H1 (cell line): Measurements from ENCODE around the gene GPC3. TPM values are rescaled to one million over a fixed set of nuclear protein-coding genes. Genes with fewer than 3 reads are reported as not detected.

ENCODE experiments used
- CTCF ChIA-PET: fragments of 300-600 bp; sonication (Branson Sonifier 250); formaldehyde crosslinking; loops from one replicate; lab custom pipeline; 2021; ENCODE audit not compliant: partially characterized antibody; lab: Charles Lee
- POLR2A ChIA-PET: fragments of 300-600 bp; sonication (Branson Sonifier 250); formaldehyde crosslinking; loops from one replicate; lab custom pipeline; 2021; ENCODE audit warnings: inconsistent platforms; ENCODE audit not compliant: partially characterized antibody; lab: Charles Lee
- DNase-seq, 2 experiments: peaks; one replicate each; pipeline versions ENCODE4 v3.0.0 to v3.0.0-alpha.2; 2010 to 2022; ENCODE audit warnings: low spot score in 2 of 2, low read depth in 1 of 2, mixed read lengths in 1 of 2
- FAIRE-seq: peaks from 2 replicates; lab custom pipeline; 2011; peaks lifted over from hg19 to GRCh38; lab: Jason Lieb, UNC
- H2AFZ ChIP-seq: 2 replicates; pipeline ENCODE4 v1.8.1; 2012; ENCODE audit warnings: low read length, inconsistent platforms
- H2AK5ac ChIP-seq: 2 replicates; pipeline ENCODE4 v1.6.1; 2013; ENCODE audit warnings: low read depth, low read length
- H2BK120ac ChIP-seq: replicated peaks from 2 replicates; pipeline ENCODE3; 2013; ENCODE audit warnings: low read depth, low read length, inconsistent platforms
- H2BK12ac ChIP-seq: 2 replicates; pipeline ENCODE4 v1.6.1; 2013; ENCODE audit warnings: low read depth, low read length
- H2BK15ac ChIP-seq: 2 replicates; pipeline ENCODE4 v1.6.1; 2013; ENCODE audit warnings: low read length
- H2BK20ac ChIP-seq: 2 replicates; pipeline ENCODE4 v1.6.1; 2013; ENCODE audit warnings: low read length
- H2BK5ac ChIP-seq: 2 replicates; pipeline ENCODE4 v1.6.1; 2013; ENCODE audit warnings: low read depth, low read length
- H3K14ac ChIP-seq: 2 replicates; pipeline ENCODE4 v1.6.1; 2013; ENCODE audit warnings: inconsistent platforms; ENCODE audit not compliant: insufficient read length
- H3K18ac ChIP-seq: 2 replicates; pipeline ENCODE4 v1.6.1; 2013; ENCODE audit warnings: low read length; ENCODE audit errors: extremely low read depth
- H3K23ac ChIP-seq: 2 replicates; pipeline ENCODE4 v1.6.1; 2013; ENCODE audit warnings: inconsistent platforms; ENCODE audit not compliant: insufficient read length
- H3K23me2 ChIP-seq: 2 replicates; pipeline ENCODE4 v1.6.1; 2013; ENCODE audit warnings: low read depth, low read length
- H3K27ac ChIP-seq: 2 replicates; pipeline ENCODE4 v1.6.1; 2011; ENCODE audit warnings: low read depth, low read length, inconsistent platforms
- H3K27me3 ChIP-seq, 4 experiments: replicated peaks in 1 of 4; 1 replicate in 1 of 4; 2 replicates in 3 of 4; pipeline versions ENCODE4 v1.6.1 to v1.8.1; 2011 to 2013; ENCODE audit warnings: low read length in 3 of 4, mild to moderate bottlenecking in 3 of 4, inconsistent platforms in 2 of 4, mixed read lengths in 2 of 4, moderate library complexity in 1 of 4; ENCODE audit not compliant: control insufficient read depth in 3 of 4, insufficient read depth in 3 of 4; ENCODE audit errors: extremely low read depth in 1 of 4
- H3K36me3 ChIP-seq, 4 experiments: 2 replicates each; pipeline versions ENCODE4 v1.6.1 to v1.8.1; 2011 to 2013; ENCODE audit warnings: mild to moderate bottlenecking in 4 of 4, low read length in 3 of 4, moderate library complexity in 2 of 4, control low read depth in 1 of 4, inconsistent platforms in 1 of 4; ENCODE audit not compliant: insufficient read depth in 4 of 4, control insufficient read depth in 2 of 4
- H3K4ac ChIP-seq: replicated peaks from 2 replicates; pipeline ENCODE3; 2013; ENCODE audit warnings: low read length, low read depth, mixed read lengths, inconsistent platforms; ENCODE audit not compliant: insufficient read length
- H3K4me1 ChIP-seq, 4 experiments: replicated peaks in 1 of 4; 1 replicate in 1 of 4; 2 replicates in 3 of 4; pipeline versions ENCODE4 v1.6.1 to v1.8.1; 2011 to 2013; ENCODE audit warnings: low read length in 3 of 4, inconsistent platforms in 2 of 4, mixed read lengths in 1 of 4; ENCODE audit not compliant: insufficient read depth in 4 of 4, control insufficient read depth in 3 of 4
- H3K4me2 ChIP-seq, 2 experiments: 2 replicates each; pipeline versions ENCODE4 v1.6.1 to v1.8.1; 2011 to 2013; ENCODE audit warnings: low read depth in 2 of 2, low read length in 2 of 2, control low read depth in 1 of 2, inconsistent platforms in 1 of 2, mild to moderate bottlenecking in 1 of 2; ENCODE audit not compliant: insufficient read depth in 1 of 2
- H3K4me3 ChIP-seq, 4 experiments: fragments of 200-600, 300-600 bp in 1 of 4; sonication (generic), shearing (Covaris generic), sonication (Bioruptor Twin) in 1 of 4; 2 replicates each; pipeline versions ENCODE4 v1.5.1 to v1.8.1; 2011 to 2016; ENCODE audit warnings: low read length in 4 of 4, low read depth in 3 of 4, control low read depth in 2 of 4, inconsistent platforms in 2 of 4, mild to moderate bottlenecking in 2 of 4, mixed read lengths in 1 of 4, moderate library complexity in 1 of 4; ENCODE audit not compliant: insufficient read depth in 2 of 4; ENCODE audit errors: extremely low read depth in 1 of 4
- H3K56ac ChIP-seq: replicated peaks from 2 replicates; pipeline ENCODE3; 2013; ENCODE audit warnings: low read depth, mild to moderate bottlenecking, mixed read lengths, low read length, inconsistent platforms; ENCODE audit not compliant: insufficient read length
- H3K79me1 ChIP-seq: 2 replicates; pipeline ENCODE4 v1.6.1; 2013; ENCODE audit warnings: low read depth, low read length, control low read depth
- H3K79me2 ChIP-seq, 2 experiments: 2 replicates each; pipeline versions ENCODE4 v1.6.1 to v1.8.1; 2012 to 2013; ENCODE audit warnings: low read length in 2 of 2, mild to moderate bottlenecking in 2 of 2, inconsistent platforms in 1 of 2; ENCODE audit not compliant: insufficient read depth in 2 of 2, control insufficient read depth in 1 of 2
- H3K9ac ChIP-seq, 4 experiments: replicated peaks in 1 of 4; 1 replicate in 1 of 4; 2 replicates in 3 of 4; pipeline versions ENCODE4 v1.6.1 to v1.8.1; 2011 to 2013; ENCODE audit warnings: low read depth in 3 of 4, low read length in 3 of 4, control low read depth in 2 of 4, mild to moderate bottlenecking in 2 of 4, moderate library complexity in 2 of 4, inconsistent platforms in 1 of 4; ENCODE audit errors: extremely low read depth in 1 of 4
- H3K9me3 ChIP-seq, 2 experiments: 2 replicates each; pipeline versions ENCODE4 v1.6.1 to v1.8.1; 2012 to 2013; ENCODE audit warnings: mild to moderate bottlenecking in 2 of 2, moderate library complexity in 2 of 2, control low read depth in 1 of 2, inconsistent platforms in 1 of 2, low read depth in 1 of 2, low read length in 1 of 2, mixed read lengths in 1 of 2; ENCODE audit not compliant: insufficient read depth in 2 of 2
- H4K20me1 ChIP-seq, 2 experiments: replicated peaks in 1 of 2; 2 replicates each; pipeline versions ENCODE3 to v1.8.1; 2011 to 2013; ENCODE audit warnings: inconsistent platforms in 2 of 2, low read length in 2 of 2, mild to moderate bottlenecking in 1 of 2; ENCODE audit not compliant: insufficient read depth in 2 of 2, control insufficient read depth in 1 of 2
- H4K5ac ChIP-seq: 2 replicates; pipeline ENCODE4 v1.6.1; 2013; ENCODE audit warnings: low read length, low read depth, mixed read lengths, inconsistent platforms; ENCODE audit not compliant: insufficient read length
- H4K8ac ChIP-seq: 2 replicates; pipeline ENCODE4 v1.8.0; 2013; ENCODE audit warnings: mild to moderate bottlenecking, moderate library complexity, low read length, inconsistent platforms; ENCODE audit not compliant: insufficient read depth; ENCODE audit errors: extremely low read depth
- H4K91ac ChIP-seq: replicated peaks from 2 replicates; pipeline ENCODE3; 2013; ENCODE audit warnings: low read length, mixed read lengths, inconsistent platforms; ENCODE audit not compliant: insufficient read length
- CBX8 ChIP-seq: fragments of 300-800, 300-1000 bp; sonication (generic); IDR thresholded peaks from 2 replicates; pipeline ENCODE4 v1.7.1; 2016; ENCODE audit warnings: low read depth, low read length, borderline replicate concordance
- CEBPB ChIP-seq: IDR thresholded peaks from 2 replicates; pipeline ENCODE4 v1.6.1; 2012; ENCODE audit warnings: low read depth, low read length
- NANOG ChIP-seq: IDR thresholded peaks from 2 replicates; pipeline ENCODE4 v1.6.1; 2011; ENCODE audit warnings: low read length, low read depth, mild to moderate bottlenecking, inconsistent platforms; ENCODE audit not compliant: insufficient read depth, poor library complexity, severe bottlenecking
- POLR2A ChIP-seq, 2 experiments: IDR thresholded peaks; 1 replicate in 1 of 2; 2 replicates in 1 of 2; pipeline ENCODE4 v1.6.1; 2011; ENCODE audit warnings: low read depth in 2 of 2, low read length in 2 of 2, mild to moderate bottlenecking in 2 of 2; ENCODE audit errors: control extremely low read depth in 1 of 2
- POLR2AphosphoS5 ChIP-seq: IDR thresholded peaks from 2 replicates; pipeline ENCODE4 v1.6.1; 2011; ENCODE audit warnings: low read depth, low read length
- RAD21 ChIP-seq, 2 experiments: IDR thresholded peaks in 1 of 2; conservative IDR thresholded peaks in 1 of 2; 2 replicates each; pipeline ENCODE4 v1.6.1; 2011; ENCODE audit warnings: low read depth in 2 of 2, low read length in 2 of 2, improper control_type of control experiment in 1 of 2, inconsistent platforms in 1 of 2, mild to moderate bottlenecking in 1 of 2, moderate library complexity in 1 of 2
- RFX5 ChIP-seq: IDR thresholded peaks from 2 replicates; pipeline ENCODE4 v1.6.1; 2011; ENCODE audit warnings: low read depth, low read length, improper control_type of control experiment, borderline replicate concordance
- RXRA ChIP-seq: IDR thresholded peaks from 2 replicates; pipeline ENCODE4 v1.6.1; 2011; ENCODE audit warnings: low read depth, mild to moderate bottlenecking, low read length, moderate library complexity; ENCODE audit not compliant: insufficient read depth
- SAP30 ChIP-seq: fragments of 300-600 bp; sonication (generic); IDR thresholded peaks from 2 replicates; pipeline ENCODE4 v1.7.1; 2012; ENCODE audit warnings: low read length, moderate library complexity, mild to moderate bottlenecking, inconsistent platforms; ENCODE audit not compliant: insufficient read depth, insufficient replicate concordance
- SIX5 ChIP-seq: IDR thresholded peaks from 2 replicates; pipeline ENCODE4 v1.6.1; 2011; ENCODE audit warnings: mild to moderate bottlenecking, low read depth, low read length
- SRF ChIP-seq: IDR thresholded peaks from 2 replicates; pipeline ENCODE4 v1.6.1; 2011; ENCODE audit warnings: mild to moderate bottlenecking, low read depth, low read length, moderate library complexity
- SUZ12 ChIP-seq: fragments of 200-600 bp; sonication (generic); IDR thresholded peaks from 2 replicates; pipeline ENCODE4 v1.6.1; 2012; ENCODE audit warnings: mild to moderate bottlenecking, inconsistent platforms, low read length, moderate library complexity, mixed read lengths
- TEAD4 ChIP-seq: IDR thresholded peaks from 2 replicates; pipeline ENCODE4 v1.6.1; 2012; ENCODE audit warnings: low read depth, low read length, inconsistent platforms, mixed read lengths
- WGBS, 2 experiments: shearing (Covaris generic) in 1 of 2; methylation state at CpG; one replicate each; pipeline versions ENCODE4 v1.1.6 to v1.1.7; 2013 to 2015; ENCODE audit warnings: low lambda C conversion rate in 2 of 2, mixed read lengths in 2 of 2, inconsistent platforms in 1 of 2, low coverage in 1 of 2, missing lambda C conversion rate in 1 of 2; ENCODE audit not compliant: insufficient replicate concordance in 2 of 2, insufficient coverage in 1 of 2, insufficient read length in 1 of 2; ENCODE audit errors: extremely low coverage in 1 of 2, missing lambda C conversion rate in 1 of 2; 5-methylcytosine and 5-hydroxymethylcytosine counted together
- polyA plus RNA-seq, 7 experiments: library from polyadenylated mRNA; depleted of rRNA in 3 of 7; stranded (reverse) in 5 of 7; unstranded in 2 of 7; fragments of >200 nt in 5 of 7; fragments of 200-250 nt in 2 of 7; gene quantifications; 1 replicate in 5 of 7; 2 replicates in 1 of 7; 4 replicates in 1 of 7; pipeline versions ENCODE4 v1.2.1 to v1.2.3, GENCODE V29; 2011 to 2013; ENCODE audit warnings: missing spikeins in 2 of 7, mixed read lengths in 2 of 7
- total RNA-seq: library from RNA; stranded (reverse); fragmentation: NEBNext Ultra II Directional; extraction: Animal tissue kit (Norgen Biotek cat#: 25700); gene quantifications from 2 replicates; pipeline ENCODE4 v1.2.1, GENCODE V29; 2021
- TF ChIP-seq, protein P1 (sequence below): IDR thresholded peaks from 2 replicates; pipeline ENCODE4 v1.6.1; 2011; ENCODE audit warnings: low read length, improper control_type of control experiment

Gene GPC3
- total and polyA plus RNA-seq, 2 of the 8 experiments (the other 6 are each of a cell fraction or from before 2014, with no cell fraction given): 64.8 to 71.9 TPM

DNA sequence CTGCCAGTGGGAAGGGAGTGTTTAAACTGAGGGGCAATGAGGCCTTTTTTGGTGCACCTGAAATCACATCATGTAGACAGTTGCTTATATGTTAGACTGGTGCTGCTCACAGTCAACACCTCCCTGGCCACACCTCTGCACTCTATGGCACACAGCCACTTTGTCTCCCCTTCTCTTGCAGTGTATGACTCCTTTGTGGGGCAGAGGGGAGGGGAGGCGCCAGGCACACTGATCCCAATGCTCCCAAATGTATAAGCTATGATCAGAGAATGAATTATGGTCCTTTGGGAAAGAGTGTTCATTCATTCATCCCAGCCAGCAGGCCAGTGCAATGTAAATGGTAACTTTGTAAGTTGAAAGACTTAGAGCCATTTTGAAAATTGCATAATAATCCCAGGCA lies 4.6 kb upstream of the GPC3 start:
- Histone ChIP-seq H2AFZ (no peak overlapping the region), H3K9me3 (no peaks in the 10 kb centered on the region), H2BK15ac (no peak overlapping the region), H3K4me2 (no peak overlapping the region), H3K4me1 (peaks cover 0 to 5% (median 3%) of the 10 kb centered on the region in 4 experiments; a peak in 5 of 7 replicates), H3K9ac (no peak overlapping the region), H3K14ac (no peak overlapping the region), H3K4ac (no peak overlapping the region), H4K8ac (no peak overlapping the region), H3K23me2 (peaks cover 3% of the 10 kb centered on the region; the same call in 1 of the 2 replicates), H3K36me3 (no peaks in the 10 kb centered on the region), H4K91ac (no peak overlapping the region), H3K4me3 (no peak overlapping the region), H2BK5ac (no peak overlapping the region), H3K79me2 (no peaks in the 10 kb centered on the region), H2BK12ac (no peak overlapping the region), H2BK120ac (no peak overlapping the region), H3K79me1 (no peaks in the 10 kb centered on the region), H2BK20ac (no peak overlapping the region), H2AK5ac (no peak overlapping the region), H3K27me3 (no peaks in the 10 kb centered on the region; a peak in 2 of 7 replicates), H4K20me1 (no peaks in the 10 kb centered on the region), H3K23ac (no peak overlapping the region), H3K18ac (no peak overlapping the region), H3K56ac (no peak overlapping the region), H3K27ac (no peak overlapping the region), H4K5ac (no peak overlapping the region)
- ChIA-PET POLR2A (no interaction called here), CTCF (interaction anchor here (0.7 to 1.3 kb wide), 2 partner anchors 37 to 69 kb away, joined by 3 to 4 read pairs; no protein-coding TSS in a partner anchor)
- 83% methylated on average over 1 of the region's 1 CpG; no CpG with 5 or more reads in 1 of the 2 experiments for WGBS, 2 experiments
- FAIRE-seq: no peak
- no peak for DNase-seq
- TF ChIP-seq POLR2A (IDR thresholded peaks at IDR 0.05; ENCODE audit: control extremely low read depth in 1 of 2, low read depth in 2 of 2, low read length in 2 of 2) (no peak), CBX8 (no peak), SAP30 (no peak), POLR2AphosphoS5 (no peak), RFX5 (no peak), RXRA (no peak), TEAD4 (no peak), RAD21 (IDR thresholded peaks at IDR 0.05 in 1 of 2, conservative IDR thresholded peaks at IDR 0.05 in 1 of 2; ENCODE audit: low read depth in 2 of 2, low read length in 2 of 2) (no peak), SUZ12 (no peak), CEBPB (no peak), SRF (no peak), NANOG (no peak), SIX5 (no peak)
- TF ChIP-seq, protein P1, sequence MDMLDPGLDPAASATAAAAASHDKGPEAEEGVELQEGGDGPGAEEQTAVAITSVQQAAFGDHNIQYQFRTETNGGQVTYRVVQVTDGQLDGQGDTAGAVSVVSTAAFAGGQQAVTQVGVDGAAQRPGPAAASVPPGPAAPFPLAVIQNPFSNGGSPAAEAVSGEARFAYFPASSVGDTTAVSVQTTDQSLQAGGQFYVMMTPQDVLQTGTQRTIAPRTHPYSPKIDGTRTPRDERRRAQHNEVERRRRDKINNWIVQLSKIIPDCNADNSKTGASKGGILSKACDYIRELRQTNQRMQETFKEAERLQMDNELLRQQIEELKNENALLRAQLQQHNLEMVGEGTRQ: no peak
